HG02642 (cell line): ENCODE data around the gene KIF6.

Experiments used
- ATAC-seq: cut with Tn5 transposase; IDR thresholded peaks from one replicate; pipeline ENCODE4 v1.9.1; 2021; ENCODE audit warnings: mild to moderate bottlenecking; ENCODE audit not compliant: unreplicated experiment, poor library complexity

The KIF6 gene

DNA sequence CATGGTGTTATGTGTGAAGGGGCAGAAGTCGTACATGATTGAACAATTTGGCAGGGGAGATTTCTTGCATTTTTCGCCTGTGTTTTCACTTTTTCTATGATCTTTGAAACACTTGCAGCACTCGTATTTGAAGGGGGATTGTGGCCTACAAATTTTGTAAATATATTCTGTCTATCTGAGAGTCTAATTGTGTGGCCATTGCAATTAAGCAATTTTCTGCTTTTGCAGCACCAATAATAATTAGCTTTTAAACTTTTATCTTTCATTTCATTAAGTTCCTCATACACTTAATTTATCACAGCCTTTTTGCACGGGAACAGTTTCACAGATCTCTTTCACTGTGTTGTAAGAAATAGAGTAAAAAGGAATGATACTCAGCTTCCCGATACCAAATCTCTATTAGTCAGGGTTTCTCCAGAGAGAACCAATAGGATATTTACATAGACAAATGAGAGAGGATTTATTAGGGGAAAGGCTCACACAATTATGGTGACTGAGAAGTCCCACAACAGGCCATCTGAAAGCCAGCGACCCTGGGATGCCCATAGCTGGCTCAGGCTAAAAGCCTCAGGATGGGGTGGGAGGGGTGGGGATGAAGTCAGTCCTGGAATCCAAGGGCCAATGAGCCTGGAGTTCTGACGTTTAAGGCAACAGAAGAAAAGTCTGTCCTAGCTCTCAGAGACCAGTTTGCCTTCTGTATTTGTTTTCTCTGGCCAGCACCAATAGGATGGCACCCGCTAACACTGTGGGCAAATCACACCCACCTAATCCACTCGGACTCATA, 58.3 kb downstream of the KIF6 start:
- ATAC-seq = no peak

DNA sequence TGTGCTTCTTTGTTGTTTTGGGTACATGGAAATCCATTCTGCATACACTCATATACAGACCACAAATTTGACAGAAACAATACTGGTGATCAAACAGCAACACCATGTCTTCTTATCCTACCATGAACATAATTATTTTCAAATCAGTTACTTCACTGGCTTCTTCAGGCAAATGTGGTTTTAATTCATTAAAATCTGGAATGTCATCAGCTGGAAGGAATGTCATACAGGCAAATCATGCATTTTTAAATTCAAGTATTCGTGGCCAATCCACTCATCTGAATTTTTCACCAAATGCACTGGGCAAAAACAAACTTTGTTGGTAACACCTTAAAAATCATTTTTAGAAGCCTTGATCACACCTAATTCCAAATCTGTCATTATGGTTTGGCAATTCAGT, 59.3 kb downstream of the KIF6 start:
- no peak for ATAC-seq

DNA sequence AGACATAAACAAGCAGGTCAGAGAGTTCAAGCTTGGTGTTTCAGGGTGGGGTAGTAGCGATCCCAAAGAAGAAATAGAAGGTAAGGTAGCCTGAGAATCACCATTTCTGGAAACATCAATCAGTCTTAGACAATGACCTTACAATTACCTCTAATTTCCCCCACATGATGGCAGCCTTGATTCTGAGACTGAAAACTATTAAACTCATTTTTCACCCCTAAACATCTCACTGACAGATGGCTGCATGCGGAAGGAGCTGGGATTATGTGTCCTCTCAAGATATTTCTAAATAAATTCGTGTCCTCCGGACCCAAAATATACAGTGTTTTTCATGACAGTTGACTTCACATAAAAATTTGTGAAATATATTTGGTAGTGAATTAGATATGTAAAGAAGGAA, 61.0 kb downstream of the KIF6 start:
- no peak for ATAC-seq

DNA sequence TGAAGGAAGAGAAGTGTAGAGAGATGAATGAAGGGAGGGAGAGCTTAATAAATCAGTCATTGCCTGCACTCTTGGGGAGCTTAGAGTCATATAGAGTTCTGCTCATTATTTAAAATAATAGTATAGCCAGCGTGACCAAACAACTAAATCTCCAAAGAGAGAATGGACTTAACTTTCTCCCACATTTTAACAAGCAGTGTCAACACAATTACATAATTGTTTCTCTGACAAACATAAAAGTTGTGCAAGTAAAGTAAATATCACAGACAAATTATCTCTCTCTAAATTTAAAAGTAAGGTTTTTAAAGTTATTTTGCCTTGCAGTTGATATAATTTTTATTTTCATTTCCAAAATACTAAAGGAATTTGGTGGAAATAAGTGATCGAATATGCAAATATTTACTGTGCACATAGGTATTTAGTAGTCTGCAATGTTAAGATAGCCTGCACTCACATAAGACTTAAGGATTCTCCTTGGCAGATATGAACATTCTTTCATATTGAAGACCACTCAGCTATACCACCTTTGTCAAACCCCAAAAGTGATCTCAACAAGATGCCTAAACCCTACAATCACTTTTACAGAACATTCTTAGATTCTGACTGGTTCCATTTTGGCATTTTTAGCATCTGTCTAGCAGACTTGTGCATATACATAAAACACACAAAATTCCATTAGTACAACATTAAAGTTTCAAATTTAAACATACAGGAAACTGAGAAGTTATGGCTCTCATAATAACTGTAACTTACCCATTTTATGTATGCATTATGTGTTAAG, 67.7 kb downstream of the KIF6 start:
- no peak for ATAC-seq

DNA sequence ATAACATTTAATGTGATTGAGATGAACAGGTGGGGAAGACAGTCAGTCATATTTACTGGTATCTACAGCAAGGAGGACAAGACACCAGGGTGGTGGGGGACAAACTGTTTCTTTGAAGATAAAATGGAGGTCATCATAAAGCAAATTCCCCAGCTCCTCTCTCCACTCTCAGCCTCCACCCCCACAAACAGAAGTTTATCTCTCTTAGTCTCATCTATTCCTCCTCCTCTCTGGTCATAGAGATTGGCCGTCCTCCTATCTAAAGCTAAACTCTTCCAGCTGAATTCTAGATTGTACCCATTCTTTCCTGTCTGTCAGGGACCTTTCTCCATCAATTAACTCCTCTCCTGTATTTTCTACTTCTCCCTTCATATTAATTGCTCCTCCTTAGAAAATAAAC, 71.1 kb downstream of the KIF6 start:
- ATAC-seq = no peak

DNA sequence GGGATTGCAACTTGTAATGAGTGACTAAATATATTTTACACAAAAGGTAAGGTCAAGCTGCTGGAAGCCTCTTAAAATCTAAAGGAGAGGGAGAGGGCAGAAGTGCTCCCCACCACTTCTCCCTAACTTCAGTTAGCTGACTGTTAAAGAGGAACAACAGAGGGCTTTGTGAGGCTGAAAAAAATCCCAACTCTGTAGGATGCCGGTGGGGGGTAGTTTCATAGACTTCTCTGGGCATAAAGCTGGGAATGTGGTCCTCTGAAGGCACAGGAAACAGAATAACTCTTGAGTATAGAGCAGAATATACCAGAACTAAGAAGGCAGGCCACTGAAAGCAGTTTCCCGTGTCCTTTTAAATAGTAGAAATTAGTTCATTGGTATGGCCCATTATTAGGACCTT, 71.6 kb downstream of the KIF6 start:
- no peak for ATAC-seq

DNA sequence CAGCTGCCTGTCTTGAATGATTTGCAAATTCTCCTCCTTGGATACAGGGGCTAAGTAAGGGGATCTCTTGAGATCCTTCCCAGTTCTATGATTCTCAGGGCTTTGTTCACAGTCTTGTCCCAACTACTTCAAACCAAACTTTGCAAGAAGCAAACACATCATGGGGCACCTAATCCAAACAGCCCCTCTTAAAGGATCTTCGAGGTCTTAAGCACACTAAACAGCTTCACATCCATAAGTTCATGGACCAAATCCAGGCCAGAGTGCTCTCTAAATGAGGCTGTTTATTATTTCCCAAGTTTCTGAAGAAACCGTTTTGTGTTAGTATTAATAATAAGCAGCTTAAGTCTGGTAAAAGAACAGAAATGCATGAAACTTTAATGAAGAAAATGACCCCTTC, 75.2 kb downstream of the KIF6 start:
- ATAC-seq = no peak

DNA sequence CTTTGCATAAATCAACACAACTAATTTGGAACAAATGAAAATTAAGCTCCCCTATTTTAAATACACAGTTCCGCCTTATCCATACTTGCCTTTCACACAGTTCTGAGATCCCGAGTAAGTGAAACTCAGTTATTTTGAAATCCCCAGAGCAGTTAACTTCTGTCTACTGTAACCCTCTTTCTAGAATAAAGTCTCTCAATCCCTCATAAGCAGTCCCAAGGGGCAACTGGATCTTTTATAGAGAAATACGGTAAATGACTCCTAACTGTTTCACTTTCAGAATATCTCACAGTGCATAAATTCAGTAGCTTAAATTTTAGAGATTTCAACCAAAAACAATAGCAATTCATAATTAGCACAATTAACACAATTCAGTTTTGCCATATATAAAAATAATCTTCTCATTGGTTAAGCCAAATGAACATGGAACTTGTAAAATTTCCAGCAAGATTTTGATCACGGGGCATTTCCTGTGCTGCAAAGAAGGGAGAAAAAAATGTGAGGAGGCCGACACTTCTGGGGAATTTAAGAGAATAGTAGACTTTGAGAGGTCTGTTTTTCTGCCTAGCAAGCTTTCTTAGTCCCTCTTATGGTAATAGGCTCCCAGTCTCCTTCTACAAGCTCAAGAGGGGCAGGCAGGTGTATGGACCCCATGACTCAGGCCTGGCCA, 78.3 kb downstream of the KIF6 start:
- no peak for ATAC-seq

DNA sequence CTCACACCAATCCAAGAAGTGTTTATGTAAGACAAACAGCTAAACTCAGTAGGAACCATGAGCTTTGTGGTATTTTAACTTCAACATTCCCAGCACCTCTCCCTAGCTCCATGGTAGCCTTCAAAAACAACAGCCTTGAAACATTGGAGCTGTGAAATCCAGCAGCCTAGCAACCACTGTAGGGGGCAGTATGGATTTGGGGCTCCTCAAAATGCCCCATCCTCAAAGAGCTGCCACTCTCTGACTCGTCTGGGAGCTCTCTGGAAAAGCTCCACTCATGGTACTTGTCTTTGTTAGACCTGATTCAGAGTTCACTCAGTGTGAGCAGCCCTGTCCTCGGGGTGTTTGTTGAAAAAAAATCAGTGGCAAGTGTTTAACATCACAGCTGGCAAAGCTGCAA, 82.9 kb downstream of the KIF6 start:
- no peak for ATAC-seq

DNA sequence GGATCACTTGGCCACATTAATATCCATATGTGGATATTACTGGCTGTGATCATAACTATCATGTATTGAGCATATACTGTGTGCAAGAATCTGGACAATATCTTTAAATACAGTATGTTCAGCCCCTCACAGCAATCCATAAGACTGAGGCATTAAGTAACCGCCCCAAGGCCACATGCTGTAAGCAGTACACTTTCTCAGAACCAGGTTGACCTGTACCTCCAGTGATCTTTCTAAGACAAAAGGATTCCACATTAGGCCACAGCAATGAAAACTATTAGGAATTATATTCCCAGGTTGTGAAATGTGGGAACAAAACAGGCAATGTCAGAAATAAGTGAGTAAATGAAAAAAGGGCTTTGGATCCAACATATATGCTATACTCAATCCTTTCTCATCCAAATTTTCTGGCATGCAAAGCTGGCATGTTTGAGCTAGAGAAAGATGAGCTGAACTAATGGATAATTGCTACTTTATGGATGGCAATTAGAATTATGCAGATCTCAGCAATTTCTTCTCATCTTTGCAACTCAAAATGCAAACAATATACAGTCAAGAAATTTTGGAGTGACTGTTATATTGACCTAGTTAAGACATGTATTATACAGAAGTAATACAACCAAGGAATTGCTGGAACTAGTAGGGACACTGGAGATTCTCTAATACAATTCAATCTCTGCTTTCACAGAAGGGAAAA, 86.9 kb downstream of the KIF6 start:
- ATAC-seq = no peak

DNA sequence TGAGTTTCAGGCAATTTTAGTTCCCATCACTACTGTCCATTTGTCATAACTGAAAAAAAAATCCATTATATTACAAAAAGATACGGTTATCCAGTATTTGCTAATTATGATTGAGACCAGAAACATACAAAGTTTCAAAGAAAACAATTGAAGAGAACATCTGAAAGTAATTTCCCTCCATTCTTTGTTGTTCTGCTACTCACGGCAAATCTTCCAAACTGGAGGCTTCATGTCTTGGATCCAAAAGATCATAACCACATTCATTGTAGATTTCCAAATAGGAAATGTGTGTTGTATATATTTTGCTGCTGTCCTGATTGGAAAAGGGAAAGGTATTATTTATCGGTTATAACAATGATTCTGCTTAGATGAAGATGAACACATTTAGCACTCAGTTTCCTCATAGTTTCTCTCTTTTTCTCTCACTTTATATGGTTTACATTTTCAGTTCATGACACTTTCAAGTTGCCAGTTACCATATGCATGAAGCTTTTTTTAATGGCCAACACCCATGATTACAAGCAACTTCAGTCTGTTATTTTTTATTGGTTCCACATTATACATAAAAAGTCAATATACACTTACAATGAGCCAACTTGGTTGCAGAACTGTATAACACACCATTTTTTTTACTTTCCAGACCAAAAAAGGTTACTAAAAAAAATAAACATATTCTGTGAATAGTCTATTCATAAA, 90.4 kb downstream of the KIF6 start:
- no peak for ATAC-seq

DNA sequence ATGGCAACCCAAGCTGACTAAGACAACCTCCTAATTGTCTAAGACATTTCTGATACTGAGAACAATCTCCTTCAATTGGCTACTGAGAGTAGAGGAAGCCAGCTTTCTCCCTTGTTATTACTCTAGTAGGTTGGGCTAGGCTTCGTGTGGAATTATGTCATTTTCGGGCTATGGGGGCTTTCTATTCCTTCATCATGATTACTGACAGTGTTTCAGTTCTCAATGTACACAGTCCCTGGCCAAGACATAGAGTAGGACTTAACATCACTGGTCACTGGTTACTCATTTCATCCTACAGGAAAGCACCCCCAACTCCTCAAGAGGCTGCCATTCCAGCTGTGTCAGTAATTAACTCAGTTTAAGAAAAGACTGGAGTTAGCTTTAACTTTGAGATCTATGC, 100.0 kb downstream of the KIF6 start:
- no peak for ATAC-seq

DNA sequence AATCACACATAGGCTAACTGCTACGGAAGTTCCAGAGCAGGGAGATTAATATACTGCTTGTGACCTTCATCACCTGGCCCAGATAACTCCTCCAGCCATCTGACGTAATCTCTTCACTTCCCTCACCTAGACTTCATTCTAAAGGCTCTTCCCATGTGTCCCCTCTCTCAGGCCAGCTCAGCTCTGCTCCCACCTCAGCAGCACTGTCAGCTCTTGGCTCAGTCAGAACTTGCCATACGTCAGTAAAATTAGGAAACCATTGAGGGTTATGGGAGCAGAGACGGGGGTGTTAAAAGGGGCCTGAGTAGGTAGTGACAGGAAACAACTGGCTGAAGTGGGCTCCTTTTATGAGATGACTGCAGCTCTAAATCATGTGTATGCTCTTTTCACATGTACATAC, 101.5 kb downstream of the KIF6 start:
- no peak for ATAC-seq

DNA sequence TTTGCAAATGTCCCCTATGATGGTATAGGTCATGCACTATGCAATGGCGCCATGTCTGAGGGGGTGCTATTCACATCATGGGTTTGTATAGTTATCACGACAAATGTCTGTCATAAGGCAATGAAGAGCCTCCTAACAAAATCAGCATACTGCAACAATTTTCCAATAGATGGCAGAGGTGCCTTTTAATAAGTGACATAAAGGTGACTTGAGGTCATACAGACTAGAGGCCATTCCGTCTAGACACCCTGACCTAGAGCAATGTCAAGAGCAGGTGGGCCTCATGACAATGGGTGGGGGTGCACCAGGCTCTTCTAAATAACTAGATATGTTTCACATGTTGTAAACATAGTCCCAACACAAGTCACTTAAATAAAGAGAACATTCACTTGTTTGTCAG, 107.7 kb downstream of the KIF6 start:
- ATAC-seq = no peak

DNA sequence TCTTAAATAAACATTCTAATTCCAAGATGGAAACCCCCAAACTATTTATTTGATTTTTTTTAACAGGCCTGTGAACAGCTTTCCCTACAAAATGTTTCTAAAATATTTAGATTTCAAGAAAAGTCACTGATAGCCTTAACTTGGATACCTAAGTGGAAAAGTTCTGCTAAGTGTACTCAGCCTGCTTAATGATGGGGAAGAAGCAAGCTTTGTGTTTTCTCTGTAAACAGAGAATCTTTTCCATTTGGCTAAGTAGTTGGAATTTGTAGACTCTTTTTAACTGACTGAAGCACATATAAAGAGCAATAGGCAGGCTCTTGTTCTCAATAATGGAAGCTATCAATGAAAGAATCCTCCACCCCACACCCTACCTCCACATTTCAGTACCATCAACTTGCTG, 108.2 kb downstream of the KIF6 start:
- no peak for ATAC-seq

DNA sequence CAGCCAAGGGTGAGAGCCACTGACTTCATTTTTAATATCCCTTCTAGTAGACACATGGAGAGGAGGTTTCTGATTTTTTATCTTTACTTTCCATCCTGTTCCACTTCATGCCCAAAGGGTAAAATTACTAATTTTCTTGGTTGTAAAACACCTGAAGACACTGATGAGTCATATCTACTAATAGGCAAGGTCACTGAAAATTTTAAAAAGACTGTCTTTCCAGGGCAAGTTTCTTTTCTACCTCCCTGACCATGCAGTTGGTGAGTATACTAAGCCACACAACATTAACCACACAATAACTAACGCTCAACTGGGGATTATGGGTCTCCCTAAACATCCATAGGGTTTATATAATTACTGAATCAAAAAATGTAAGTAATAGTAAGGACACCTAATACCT, 109.6 kb downstream of the KIF6 start:
- ATAC-seq = no peak

DNA sequence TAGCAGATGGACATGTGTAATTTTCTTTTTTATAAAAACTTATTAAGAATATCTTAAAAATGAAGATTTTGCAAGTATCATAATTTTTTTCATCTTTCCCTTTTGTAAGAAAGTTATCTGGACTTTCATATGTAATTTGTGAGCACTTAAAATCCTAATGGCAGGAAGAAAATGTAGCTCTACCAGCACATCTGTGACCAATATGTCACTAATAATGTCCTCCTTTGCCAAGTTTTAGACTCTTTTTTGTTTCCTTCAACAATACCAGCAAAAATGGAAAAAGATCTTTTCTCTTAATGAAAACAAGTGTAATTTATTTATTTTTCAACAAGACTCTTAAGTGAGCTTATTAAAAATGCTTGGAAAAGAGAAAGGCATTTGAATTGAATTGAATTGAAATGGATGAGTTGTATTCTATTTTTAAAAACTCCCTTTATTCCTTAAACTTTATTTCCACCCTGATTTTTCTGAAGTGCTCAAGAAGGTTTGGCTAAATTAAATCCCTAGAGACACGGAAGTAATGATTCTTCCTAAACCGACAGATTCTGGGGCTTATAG, 110.7 kb downstream of the KIF6 start:
- ATAC-seq = no peak

DNA sequence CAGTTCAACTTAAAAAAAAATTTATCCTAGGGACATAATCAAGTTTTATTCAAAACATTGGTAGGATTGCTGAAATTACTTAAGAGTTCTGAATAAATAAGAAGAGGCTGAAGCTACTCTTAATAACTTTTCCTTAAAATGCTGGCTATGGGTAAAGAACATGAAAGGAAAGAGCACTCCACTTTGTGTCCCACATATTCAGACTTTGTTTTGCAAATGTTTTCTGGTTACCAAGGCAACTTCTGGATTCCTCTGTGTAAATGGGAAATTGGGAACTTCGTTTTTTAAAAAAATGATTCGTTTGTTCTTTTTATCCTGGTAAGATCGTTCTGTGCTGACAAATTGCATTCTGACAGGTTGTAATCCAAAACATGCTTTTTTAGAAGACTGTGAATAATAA, 115.0 kb downstream of the KIF6 start:
- ATAC-seq = no peak

DNA sequence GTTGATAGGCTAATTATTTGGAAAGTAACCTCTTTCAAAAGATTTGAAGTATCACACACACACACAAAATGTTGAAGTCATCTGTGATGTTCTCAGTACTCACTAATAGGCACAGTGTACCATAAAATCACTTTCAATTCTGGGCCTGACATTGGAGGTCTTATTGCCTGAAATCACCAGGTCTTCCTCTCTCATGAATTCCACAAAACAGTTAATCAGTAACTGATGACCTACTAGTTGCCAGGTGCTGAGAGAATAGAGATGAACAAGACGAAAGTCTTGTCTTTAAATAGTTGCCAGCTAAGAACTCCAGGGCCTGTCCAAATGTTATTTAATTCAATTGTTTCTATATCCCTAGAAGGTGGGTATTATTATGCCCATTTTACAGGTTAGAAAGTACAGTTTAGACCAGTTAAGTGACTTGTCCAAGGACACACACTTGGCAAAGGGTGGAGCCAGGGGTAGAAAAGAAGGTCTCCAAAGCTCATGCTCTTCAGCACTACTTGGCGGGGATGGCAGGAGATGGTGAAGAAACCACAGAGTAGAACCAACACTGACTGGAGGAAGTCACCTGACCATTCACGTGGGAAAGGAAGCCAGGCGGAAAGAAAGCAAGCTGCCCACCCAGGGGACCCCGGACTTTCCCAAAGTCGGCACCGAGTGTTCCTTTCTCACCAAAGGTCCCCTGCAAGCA, 116.4 kb downstream of the KIF6 start:
- peak; percentile 85 for ATAC-seq
